NCI-H2029 treated with DMSO at 0.1 percent for 48 hours (cell line): ENCODE results near the gene ANTXR2.
"Not testable (repeated sequence)": the region's sequence is repeated elsewhere in the genome, so short reads cannot be mapped to it uniquely, and the experiment has no call there.

Experiments used
- DNase-seq: peaks from one replicate; lab custom pipeline; 2025; lab: John Stamatoyannopoulos, UW

Gene ANTXR2

GRCh38 chr4:80024335-80024734, 48.7 kb downstream of the ANTXR2 start:
- DNase-seq, result no peak

GRCh38 chr4:80022282-80022681, 50.7 kb downstream of the ANTXR2 start:
- DNase-seq, result no peak

GRCh38 chr4:80017125-80017854, 55.7 kb downstream of the ANTXR2 start:
- no peak for DNase-seq

- no peak for DNase-seq
Measured at GRCh38 chr4:80016506-80016905, 56.5 kb downstream of the ANTXR2 start.

GRCh38 chr4:80015407-80016189, 57.4 kb downstream of the ANTXR2 start:
- DNase-seq, result no peak

- no peak for DNase-seq
Measured at GRCh38 chr4:80014531-80014930, 58.5 kb downstream of the ANTXR2 start.

- no peak for DNase-seq
Measured at GRCh38 chr4:80012291-80012690, 60.7 kb downstream of the ANTXR2 start.

- DNase-seq, result no peak
Measured at GRCh38 chr4:80011636-80012236, 61.3 kb downstream of the ANTXR2 start.

- no peak for DNase-seq
Measured at GRCh38 chr4:80010316-80010715, 62.7 kb downstream of the ANTXR2 start.

- no peak for DNase-seq
Measured at GRCh38 chr4:80009806-80010205, 63.2 kb downstream of the ANTXR2 start.

- no peak for DNase-seq
Measured at GRCh38 chr4:80008971-80009370, 64.1 kb downstream of the ANTXR2 start.

- no peak for DNase-seq
Measured at GRCh38 chr4:80008351-80008750, 64.7 kb downstream of the ANTXR2 start.

- DNase-seq, result no peak
Measured at GRCh38 chr4:80007745-80008149, 65.3 kb downstream of the ANTXR2 start.

- no peak for DNase-seq
Measured at GRCh38 chr4:80006935-80007744, 65.9 kb downstream of the ANTXR2 start.

- DNase-seq, result no peak
Measured at GRCh38 chr4:80005863-80006262, 67.2 kb downstream of the ANTXR2 start.

GRCh38 chr4:80004319-80004718, 68.7 kb downstream of the ANTXR2 start:
- no peak for DNase-seq

GRCh38 chr4:80002559-80002958, 70.5 kb downstream of the ANTXR2 start:
- DNase-seq, result not testable (repeated sequence)

- DNase-seq, result not testable (repeated sequence)
Measured at GRCh38 chr4:79999048-79999447, 74.0 kb downstream of the ANTXR2 start.

GRCh38 chr4:79998201-79998600, 74.8 kb downstream of the ANTXR2 start:
- no peak for DNase-seq

GRCh38 chr4:79996851-79997250, 76.2 kb downstream of the ANTXR2 start:
- DNase-seq, result no peak

GRCh38 chr4:79993476-79993875, 79.6 kb downstream of the ANTXR2 start:
- no peak for DNase-seq

GRCh38 chr4:79991601-79992000, 81.4 kb downstream of the ANTXR2 start:
- no peak for DNase-seq
